Measurements from ENCODE around the gene SSX4.
"Not testable (repeated sequence)": the region's sequence is repeated elsewhere in the genome, so short reads cannot be mapped to it uniquely, and the experiment has no call there.

SSX4 gene

GRCh38 chrX:48383239-48383638, at the start of gene SSX4:
SSX4 (plus strand) TSS chrX:48383539; CDS start chrX:48384054, 515 bp downstream.
- DNase-seq (ENCODE audit: low read depth, low spot score); H3K27ac ChIP-seq: not testable (repeated sequence)

GRCh38 chrX:48346059-48346458, 37.3 kb upstream of the SSX4 start:
- not testable (repeated sequence) for H3K27ac ChIP-seq; DNase-seq (ENCODE audit: low read depth, low spot score)

- not testable (repeated sequence) for H3K27ac ChIP-seq; DNase-seq (ENCODE audit: low read depth, low spot score)
These were observed 26.8 kb upstream of the SSX4 start, which contains the start of gene SSX3 for GRCh38 chrX:48356315-48357094. SSX3 (minus strand) TSS chrX:48356703; CDS start chrX:48355249, 1,454 bp downstream.

GRCh38 chrX:48357681-48358080, 25.7 kb upstream of the SSX4 start:
- no peak for DNase-seq (ENCODE audit: low read depth, low spot score)
- H3K27ac ChIP-seq, result no peak overlapping the region

GRCh38 chrX:48359281-48359680, 24.1 kb upstream of the SSX4 start:
- H3K27ac ChIP-seq; DNase-seq (ENCODE audit: low read depth, low spot score): not testable (repeated sequence)

GRCh38 chrX:48367717-48368408, 15.5 kb upstream of the SSX4 start:
- not testable (repeated sequence) for DNase-seq (ENCODE audit: low read depth, low spot score); H3K27ac ChIP-seq

GRCh38 chrX:48370408-48370807, 12.9 kb upstream of the SSX4 start:
- not testable (repeated sequence) for H3K27ac ChIP-seq; DNase-seq (ENCODE audit: low read depth, low spot score)

- not testable (repeated sequence) for H3K27ac ChIP-seq; DNase-seq (ENCODE audit: low read depth, low spot score)
These were observed 13.6 kb downstream of the SSX4 start for GRCh38 chrX:48396931-48397330.

GRCh38 chrX:48397825-48398224, 14.5 kb downstream of the SSX4 start:
- DNase-seq (ENCODE audit: low read depth, low spot score); H3K27ac ChIP-seq: not testable (repeated sequence)

- H3K27ac ChIP-seq; DNase-seq (ENCODE audit: low read depth, low spot score): not testable (repeated sequence)
These were observed 28.5 kb downstream of the SSX4 start, which contains the start of gene SSX4B for GRCh38 chrX:48411860-48412259. SSX4B (minus strand) TSS chrX:48411960; CDS start chrX:48411372, 588 bp downstream.

- H3K27ac ChIP-seq; DNase-seq (ENCODE audit: low read depth, low spot score): not testable (repeated sequence)
These were observed 43.8 kb downstream of the SSX4 start for GRCh38 chrX:48427027-48427716.

GRCh38 chrX:48429606-48430005, 46.3 kb downstream of the SSX4 start:
- not testable (repeated sequence) for DNase-seq (ENCODE audit: low read depth, low spot score); H3K27ac ChIP-seq

- H3K27ac ChIP-seq; DNase-seq (ENCODE audit: low read depth, low spot score): not testable (repeated sequence)
These were observed 46.8 kb downstream of the SSX4 start for GRCh38 chrX:48430166-48430565.

- H3K27ac ChIP-seq; DNase-seq (ENCODE audit: low read depth, low spot score): not testable (repeated sequence)
These were observed 50.4 kb downstream of the SSX4 start for GRCh38 chrX:48433713-48434112.
